D721Med (cell line): ENCODE measurements around the gene CPB1.

Experiments used
- DNase-seq: peaks from one replicate; pipeline ENCODE4 v3.0.0; 2011; ENCODE audit warnings: low spot score; ENCODE audit not compliant: insufficient read length
- FAIRE-seq: peaks from 2 replicates; lab custom pipeline; 2011; peaks lifted over from hg19 to GRCh38; lab: Jason Lieb, UNC
- TF ChIP-seq, protein P1 (sequence below): IDR thresholded peaks from 2 replicates; pipeline ENCODE4 v1.5.1; 2012; ENCODE audit warnings: mild to moderate bottlenecking, control low read depth; ENCODE audit not compliant: insufficient read depth; ENCODE audit errors: missing control alignments

Gene CPB1

GRCh38 chr3:148816427-148816826 lies 11.2 kb upstream of the CPB1 start:
- DNase-seq (no peak), FAIRE-seq (no peak)
- TF ChIP-seq, protein P1, sequence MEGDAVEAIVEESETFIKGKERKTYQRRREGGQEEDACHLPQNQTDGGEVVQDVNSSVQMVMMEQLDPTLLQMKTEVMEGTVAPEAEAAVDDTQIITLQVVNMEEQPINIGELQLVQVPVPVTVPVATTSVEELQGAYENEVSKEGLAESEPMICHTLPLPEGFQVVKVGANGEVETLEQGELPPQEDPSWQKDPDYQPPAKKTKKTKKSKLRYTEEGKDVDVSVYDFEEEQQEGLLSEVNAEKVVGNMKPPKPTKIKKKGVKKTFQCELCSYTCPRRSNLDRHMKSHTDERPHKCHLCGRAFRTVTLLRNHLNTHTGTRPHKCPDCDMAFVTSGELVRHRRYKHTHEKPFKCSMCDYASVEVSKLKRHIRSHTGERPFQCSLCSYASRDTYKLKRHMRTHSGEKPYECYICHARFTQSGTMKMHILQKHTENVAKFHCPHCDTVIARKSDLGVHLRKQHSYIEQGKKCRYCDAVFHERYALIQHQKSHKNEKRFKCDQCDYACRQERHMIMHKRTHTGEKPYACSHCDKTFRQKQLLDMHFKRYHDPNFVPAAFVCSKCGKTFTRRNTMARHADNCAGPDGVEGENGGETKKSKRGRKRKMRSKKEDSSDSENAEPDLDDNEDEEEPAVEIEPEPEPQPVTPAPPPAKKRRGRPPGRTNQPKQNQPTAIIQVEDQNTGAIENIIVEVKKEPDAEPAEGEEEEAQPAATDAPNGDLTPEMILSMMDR: no peak

GRCh38 chr3:148816981-148817525 lies 10.6 kb upstream of the CPB1 start:
- DNase-seq: no peak
- FAIRE-seq: no peak
- TF ChIP-seq, protein P1: no peak

DNA sequence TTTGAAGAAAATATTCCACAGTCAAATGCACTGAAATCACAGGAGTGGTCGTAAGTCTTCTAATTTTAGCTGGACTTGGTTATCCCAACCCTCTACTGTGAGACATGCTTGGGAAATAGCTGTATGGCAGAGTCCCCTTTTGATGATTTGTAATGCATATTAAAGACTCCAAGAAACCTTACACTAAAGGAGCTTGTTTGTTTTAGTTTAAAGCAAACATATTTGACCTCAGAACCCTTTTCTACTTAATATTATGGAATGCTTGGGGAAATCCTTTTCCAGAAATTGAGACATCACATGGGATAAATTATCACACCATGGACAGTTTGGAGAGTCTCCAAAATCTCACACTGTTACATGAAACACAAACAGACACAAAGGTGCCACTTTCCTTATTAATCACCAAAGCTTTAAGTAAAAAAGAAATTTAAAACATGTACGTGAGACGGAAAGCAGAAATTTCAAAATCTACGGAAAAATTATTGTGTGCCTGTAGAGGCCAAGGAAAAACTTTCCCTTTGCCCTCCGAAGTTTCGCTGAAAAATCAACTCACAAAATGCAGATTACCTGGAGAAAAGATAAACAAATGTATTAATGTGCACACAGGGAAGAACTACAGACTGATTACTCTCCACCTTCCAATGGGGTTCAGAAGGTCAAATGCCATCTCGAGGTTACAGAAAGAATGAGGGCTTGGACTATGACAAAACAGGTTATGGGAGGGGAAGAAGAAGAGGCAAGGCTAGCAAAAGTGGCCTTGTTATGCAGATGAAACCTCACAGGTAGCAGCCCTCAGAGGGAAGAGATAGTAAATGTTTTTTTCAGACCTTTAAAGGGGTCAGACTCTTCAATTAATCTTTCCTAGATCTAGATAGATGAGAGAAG lies 7.0 kb upstream of the CPB1 start:
- FAIRE-seq: no peak
- TF ChIP-seq, protein P1: no peak
- DNase-seq: no peak

DNA sequence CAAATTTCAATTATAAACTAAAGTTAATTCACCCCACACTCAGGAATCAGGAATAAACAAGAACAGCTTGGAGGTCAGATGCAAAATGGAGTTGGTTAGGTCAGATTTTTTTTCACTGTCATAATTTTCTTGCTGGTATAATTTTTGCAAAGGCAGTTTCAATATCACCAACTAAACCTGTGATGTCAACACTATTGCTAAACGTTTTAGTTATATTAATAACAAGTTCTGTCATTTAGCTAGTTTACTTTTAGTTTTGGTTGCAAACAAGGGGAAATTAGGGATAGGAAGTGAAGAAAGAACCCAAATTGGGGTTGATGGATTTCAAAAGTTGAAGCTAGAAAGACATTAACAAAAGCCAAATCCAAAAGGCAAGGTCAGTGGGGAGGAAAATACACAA lies 4.6 kb upstream of the CPB1 start:
- no peak for DNase-seq
- TF ChIP-seq, protein P1: no peak
- no peak for FAIRE-seq

GRCh38 chr3:148825476-148825875 lies 2.1 kb upstream of the CPB1 start:
- FAIRE-seq: no peak
- DNase-seq: no peak
- TF ChIP-seq, protein P1: no peak

DNA sequence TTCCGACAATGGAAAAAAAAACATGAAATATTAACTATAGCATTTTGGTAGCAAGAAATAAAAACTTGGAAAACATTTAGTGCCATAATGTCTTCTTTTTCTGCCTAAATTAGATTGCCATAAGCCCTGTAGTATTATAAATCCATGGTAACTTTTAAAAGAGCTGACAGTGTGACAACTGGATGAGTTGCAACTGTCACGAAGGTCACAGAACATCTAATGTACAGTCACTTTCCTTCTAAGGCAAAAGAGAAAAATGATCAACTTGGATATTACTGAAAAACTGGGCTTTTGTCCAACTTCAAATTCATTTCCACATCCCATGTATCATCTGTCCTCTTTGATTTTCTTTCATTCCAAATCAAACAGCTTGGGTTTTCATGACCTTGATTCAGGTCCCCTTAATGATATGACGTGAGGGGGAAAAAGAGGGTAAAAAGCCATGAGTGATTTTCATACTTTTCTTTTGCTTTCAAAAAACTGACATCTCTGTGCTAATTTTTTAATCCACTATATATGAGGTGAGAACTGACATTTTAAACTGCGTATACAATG lies 602 bp downstream of the CPB1 start:
- TF ChIP-seq, protein P1: no peak
- no peak for FAIRE-seq

DNA sequence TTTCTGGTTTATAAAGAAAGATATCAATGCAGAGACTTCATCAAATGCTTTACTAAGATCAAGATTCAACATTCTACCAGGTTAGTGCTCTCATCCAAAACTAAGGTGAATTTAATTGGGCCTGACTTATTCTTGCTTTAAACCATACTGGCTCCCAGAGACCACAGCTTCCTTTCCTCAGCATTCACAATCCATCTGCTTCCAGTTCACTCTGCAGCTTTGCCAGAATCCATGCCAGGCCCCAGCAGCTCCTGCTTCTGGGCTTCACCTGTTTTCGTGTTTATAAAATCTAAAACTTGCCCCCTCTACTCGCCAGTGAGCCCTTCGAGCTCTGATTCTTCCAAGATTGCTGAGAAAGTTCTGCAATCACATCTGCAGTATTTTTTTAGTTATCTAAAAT lies 2.3 kb downstream of the CPB1 start:
- no peak for DNase-seq
- FAIRE-seq: no peak
- TF ChIP-seq, protein P1: no peak

More for the DNA sequence above, 602 bp downstream of the CPB1 start:
- no peak for DNase-seq
